ENCODE results near the gene PRSS22.

- no peak for TF ChIP-seq CTCF (IDR thresholded peaks at IDR 0.05; ENCODE audit: borderline replicate concordance, extremely low read depth, low read length, poor library complexity, severe bottlenecking)
- TF ChIP-seq EZH2 (IDR thresholded peaks at IDR 0.05; ENCODE audit: borderline replicate concordance, low read depth, low read length, severe bottlenecking), result no peak
Observed at GRCh38 chr16:2874032-2874911, 16.3 kb upstream of the PRSS22 start.

Measured in DND-41 (cell line).